DMS153 treated with DMSO at 0.1 percent for 48 hours (cell line): ENCODE results near the gene SYCE1L.
"Not testable (repeated sequence)": the region's sequence is repeated elsewhere in the genome, so short reads cannot be mapped to it uniquely, and the experiment has no call there.

ENCODE experiments used
- DNase-seq: peaks from one replicate; lab custom pipeline; 2025; ENCODE audit not compliant: unreplicated experiment; lab: John Stamatoyannopoulos, UW

Gene SYCE1L

GRCh38 chr16:77242471-77242870, 43.3 kb downstream of the SYCE1L start:
- not testable (repeated sequence) for DNase-seq

- no peak for DNase-seq
Measured at GRCh38 chr16:77246150-77246549, 46.9 kb downstream of the SYCE1L start.

- DNase-seq = no peak
Measured at GRCh38 chr16:77250400-77250799, 51.2 kb downstream of the SYCE1L start.
